Mammary epithelial cell (primary cell): Measurements from ENCODE around the gene PTCD3.

Experiments
- CTCF ChIP-seq, 2 donors: IDR thresholded peaks in 1 of 2; conservative IDR thresholded peaks in 1 of 2; 2 replicates each; pipeline ENCODE4 v1.5.1; 2011 to 2012; ENCODE audit warnings: inconsistent platforms in 2 of 2, low read length in 2 of 2, mild to moderate bottlenecking in 2 of 2, control low read depth in 1 of 2, low read depth in 1 of 2; ENCODE audit not compliant: insufficient read depth in 1 of 2; ENCODE audit errors: extremely low read depth in 1 of 2
- EZH2 ChIP-seq: IDR thresholded peaks from 2 replicates; pipeline ENCODE4 v1.6.1; 2012; ENCODE audit warnings: low read length, inconsistent platforms, borderline replicate concordance

GRCh38 chr2:86079981-86080911 lies 25.8 kb upstream of the PTCD3 start:
- TF ChIP-seq EZH2 (no peak), CTCF (conservative IDR thresholded peaks at IDR 0.05 in 1 of 2, IDR thresholded peaks at IDR 0.05 in 1 of 2; ENCODE audit: extremely low read depth in 1 of 2, insufficient read depth in 1 of 2, low read depth in 1 of 2, low read length in 2 of 2) (peak; percentile 70 to 89)
